HepG2 (cell line): ENCODE results near the gene UGT1A4. TPM values are rescaled to one million over a fixed set of nuclear protein-coding genes. Genes with fewer than 3 reads are reported as not detected.
A peak's percentile ranks its signal among the peaks of the same experiment; 100 is the strongest.

ENCODE experiments used
- ATAC-seq: fragments of 200-7000 bp; cut with Tn5 transposase; 3 replicates; pipeline ENCODE4 v1.9.1; 2020; ENCODE audit warnings: mild to moderate bottlenecking, moderate library complexity
- BruUV-seq: library from RNA; stranded (reverse); fragments of 400-500 nt; replicated peaks from 2 replicates; lab custom pipeline; 2021; lab: Mats Ljungman, UMichigan
- CTCF ChIA-PET: fragments of 300-600 bp; formaldehyde crosslinking; extraction: SDS; loops from one replicate; lab custom pipeline; 2021; ENCODE audit warnings: low total read pairs, inconsistent platforms, low intra/inter-chr PET ratio; lab: Yijun Ruan, JAX
- POLR2A ChIA-PET: fragments of 350-600 bp; sonication (Branson Sonifier 250); formaldehyde crosslinking; loops from one replicate; lab custom pipeline; 2020; ENCODE audit warnings: antibody characterized with exemption, inconsistent platforms; lab: Yijun Ruan, JAX
- DNase-seq: peaks from one replicate; pipeline ENCODE4 v3.0.0-alpha.2; 2015; ENCODE audit warnings: low spot score
- FAIRE-seq: peaks from 3 replicates; lab custom pipeline; 2011; peaks lifted over from hg19 to GRCh38; lab: Jason Lieb, UNC
- H2AFZ ChIP-seq: one replicate; pipeline ENCODE4 v1.6.1; 2011; ENCODE audit warnings: low read length, inconsistent platforms
- H3K27ac ChIP-seq: fragments of 300-600 bp; 3 replicates; pipeline ENCODE4 v1.8.0; 2011; ENCODE audit warnings: mixed run types, mild to moderate bottlenecking, mixed read lengths, low read length, inconsistent platforms; ENCODE audit not compliant: insufficient read depth; ENCODE audit errors: extremely low read length
- H3K27me3 ChIP-seq, 2 experiments: fragments of 200-600 bp in 1 of 2; 2 replicates in 1 of 2; 3 replicates in 1 of 2; pipeline versions ENCODE4 v1.6.0 to v1.8.0; 2011; ENCODE audit warnings: low read length in 2 of 2, mild to moderate bottlenecking in 2 of 2, moderate library complexity in 2 of 2, inconsistent platforms in 1 of 2; ENCODE audit not compliant: insufficient read depth in 2 of 2, control insufficient read depth in 1 of 2
- H3K36me3 ChIP-seq, 2 experiments: fragments of 200-600 bp in 1 of 2; replicated peaks in 1 of 2; 2 replicates in 1 of 2; 3 replicates in 1 of 2; pipeline versions ENCODE4 v1.5.1 to v1.8.0; 2011; ENCODE audit warnings: low read length in 2 of 2, inconsistent platforms in 1 of 2; ENCODE audit not compliant: insufficient read depth in 2 of 2, control insufficient read depth in 1 of 2
- H3K4me1 ChIP-seq: 2 replicates; pipeline ENCODE4 v1.5.1; 2012; ENCODE audit warnings: low read length, inconsistent platforms; ENCODE audit not compliant: insufficient read depth
- H3K4me2 ChIP-seq: 2 replicates; pipeline ENCODE4 v1.6.0; 2011; ENCODE audit warnings: low read depth, low read length, inconsistent platforms
- H3K4me3 ChIP-seq, 3 experiments: fragments of 200-600 bp in 1 of 3; sonication (generic), shearing (Covaris generic) in 1 of 3; replicated peaks in 1 of 3; 2 replicates each; pipeline ENCODE4 v1.5.1; 2011 to 2016; ENCODE audit warnings: low read length in 3 of 3, inconsistent platforms in 2 of 3, low read depth in 2 of 3, mild to moderate bottlenecking in 2 of 3, control low read depth in 1 of 3, mixed read lengths in 1 of 3; ENCODE audit not compliant: insufficient read depth in 1 of 3
- H3K79me2 ChIP-seq: one replicate; pipeline ENCODE4 v1.6.1; 2011; ENCODE audit warnings: low read length, inconsistent platforms; ENCODE audit not compliant: insufficient read depth
- H3K9ac ChIP-seq: 2 replicates; pipeline ENCODE4 v1.6.0; 2011; ENCODE audit warnings: mild to moderate bottlenecking, low read depth, low read length, inconsistent platforms; ENCODE audit not compliant: insufficient read depth
- H3K9me3 ChIP-seq: 2 replicates; pipeline ENCODE4 v1.5.1; 2012; ENCODE audit warnings: mild to moderate bottlenecking, low read length
- H4K20me1 ChIP-seq: 2 replicates; pipeline ENCODE4 v1.6.0; 2011; ENCODE audit warnings: inconsistent platforms, mild to moderate bottlenecking, low read length, moderate library complexity; ENCODE audit not compliant: insufficient read depth
- ADNP ChIP-seq: sonication (generic); formaldehyde crosslinking; IDR thresholded peaks from 2 replicates; pipeline ENCODE4 v1.4.0; 2020; ENCODE audit warnings: missing genetic modification reagents
- ASH2L ChIP-seq: fragments of 300-600, 200-600 bp; sonication (generic); IDR thresholded peaks from 2 replicates; pipeline ENCODE4 v1.7.0; 2017; ENCODE audit warnings: low read depth, mild to moderate bottlenecking, moderate library complexity, mixed read lengths, low read length; ENCODE audit not compliant: insufficient read length
- DPF2 ChIP-seq: sonication (generic); formaldehyde crosslinking; IDR thresholded peaks from 2 replicates; pipeline ENCODE4 v1.4.0; 2020; ENCODE audit warnings: mild to moderate bottlenecking, low read depth, missing genetic modification reagents, borderline replicate concordance
- ESRRA ChIP-seq: sonication (generic); formaldehyde crosslinking; IDR thresholded peaks from 2 replicates; pipeline ENCODE4 v1.5.1; 2020; ENCODE audit warnings: mild to moderate bottlenecking, low read depth, missing genetic modification reagents
- ETV6 ChIP-seq: sonication (generic); formaldehyde crosslinking; conservative IDR thresholded peaks from 2 replicates; pipeline ENCODE4 v1.4.0; 2020; ENCODE audit warnings: missing genetic modification reagents
- GPN1 ChIP-seq: sonication (generic); formaldehyde crosslinking; IDR thresholded peaks from 2 replicates; pipeline ENCODE4 v1.5.1; 2020; ENCODE audit warnings: missing genetic modification reagents, borderline replicate concordance
- HIVEP1 ChIP-seq: sonication (generic); formaldehyde crosslinking; IDR thresholded peaks from 2 replicates; pipeline ENCODE4 v1.4.0; 2020; ENCODE audit warnings: mild to moderate bottlenecking, missing genetic modification reagents
- HMGA1 ChIP-seq: sonication (generic); formaldehyde crosslinking; conservative IDR thresholded peaks from 2 replicates; pipeline ENCODE4 v1.4.0; 2020; ENCODE audit warnings: missing genetic modification reagents
- IKZF5 ChIP-seq: IDR thresholded peaks from 2 replicates; pipeline ENCODE4 v1.6.1; 2018; ENCODE audit warnings: missing genetic modification reagents, mild to moderate bottlenecking, missing compliant biosample characterization
- KLF13 ChIP-seq: sonication (generic); formaldehyde crosslinking; IDR thresholded peaks from 2 replicates; pipeline ENCODE4 v1.4.0; 2020; ENCODE audit warnings: mild to moderate bottlenecking, missing genetic modification reagents
- KLF15 ChIP-seq: sonication (generic); formaldehyde crosslinking; IDR thresholded peaks from 2 replicates; pipeline ENCODE4 v1.8.1; 2023; ENCODE audit warnings: borderline replicate concordance, mild to moderate bottlenecking, inconsistent platforms, missing genetic modification reagents, mixed read lengths
- NR2F1 ChIP-seq, 2 experiments: fragments of 450-650 bp in 1 of 2; formaldehyde crosslinking in 1 of 2; IDR thresholded peaks; 2 replicates each; pipeline versions ENCODE4 v1.5.0 to v1.6.1; 2016 to 2020; ENCODE audit warnings: mild to moderate bottlenecking in 1 of 2, missing compliant biosample characterization in 1 of 2, missing genetic modification reagents in 1 of 2, moderate library complexity in 1 of 2
- RXRB ChIP-seq: IDR thresholded peaks from 2 replicates; pipeline ENCODE4 v1.6.1; 2016; ENCODE audit warnings: borderline replicate concordance, missing genetic modification reagents, missing compliant biosample characterization
- SATB2 ChIP-seq: sonication (generic); formaldehyde crosslinking; IDR thresholded peaks from 2 replicates; pipeline ENCODE4 v1.5.0; 2020; ENCODE audit warnings: missing genetic modification reagents
- SMAD9 ChIP-seq: sonication (generic); formaldehyde crosslinking; IDR thresholded peaks from 2 replicates; pipeline ENCODE4 v1.5.1; 2020; ENCODE audit warnings: mild to moderate bottlenecking, missing genetic modification reagents
- SRY ChIP-seq: sonication (generic); formaldehyde crosslinking; IDR thresholded peaks from 2 replicates; pipeline ENCODE4 v1.8.0; 2022; ENCODE audit warnings: mild to moderate bottlenecking, missing genetic modification reagents
- U2AF1 ChIP-seq: fragments of 200-400 bp; formaldehyde crosslinking; optimal IDR thresholded peaks from 2 replicates; pipeline ENCODE3; 2017; ENCODE audit warnings: mild to moderate bottlenecking, low read depth, low read length
- ZNF136 ChIP-seq: sonication (generic); formaldehyde crosslinking; IDR thresholded peaks from 2 replicates; pipeline ENCODE4 v1.8.1; 2022; ENCODE audit warnings: low read depth, mild to moderate bottlenecking, moderate library complexity, missing genetic modification reagents
- ZNF292 ChIP-seq: sonication (generic); formaldehyde crosslinking; IDR thresholded peaks from 2 replicates; pipeline ENCODE4 v1.8.1; 2022; ENCODE audit warnings: mild to moderate bottlenecking, low read depth, missing genetic modification reagents, borderline replicate concordance
- ZNF704 ChIP-seq: sonication (generic); formaldehyde crosslinking; IDR thresholded peaks from 2 replicates; pipeline ENCODE4 v1.8.1; 2023; ENCODE audit warnings: mild to moderate bottlenecking, inconsistent platforms, moderate library complexity, missing genetic modification reagents, borderline replicate concordance
- ZNF772 ChIP-seq: sonication (generic); formaldehyde crosslinking; IDR thresholded peaks from 2 replicates; pipeline ENCODE4 v1.5.0; 2020; ENCODE audit warnings: mild to moderate bottlenecking, missing genetic modification reagents
- ZNF878 ChIP-seq: sonication (generic); formaldehyde crosslinking; IDR thresholded peaks from 2 replicates; pipeline ENCODE4 v1.8.1; 2023; ENCODE audit warnings: mild to moderate bottlenecking, missing genetic modification reagents, moderate library complexity
- ZNF883 ChIP-seq: sonication (generic); formaldehyde crosslinking; IDR thresholded peaks from 2 replicates; pipeline ENCODE4 v1.5.1; 2020; ENCODE audit warnings: mild to moderate bottlenecking, missing genetic modification reagents; ENCODE audit errors: not compliant biosample characterization
- WGBS: methylation state at CpG from one replicate; pipeline ENCODE4 v1.1.6; 2017; ENCODE audit warnings: low lambda C conversion rate; 5-methylcytosine and 5-hydroxymethylcytosine counted together
- in situ Hi-C: cut with HindIII; loops from 2 replicates; pipeline ENCODE4 v1.10.0; 2017; ENCODE audit warnings: low pct_unique_long_range_greater_than_20kb; ENCODE audit not compliant: extremely low pct_ligation_motif_present
- intact Hi-C: fragments of 100-400 bp; cut with micrococcal nuclease; formaldehyde crosslinking; loops from one replicate; pipeline ENCODE4 v1.10.0; 2022; ENCODE audit not compliant: unreplicated experiment
- polyA plus RNA-seq, 8 experiments: library from polyadenylated mRNA; depleted of rRNA in 3 of 8; stranded (reverse) in 7 of 8; unstranded in 1 of 8; fragments of >200 nt; fragmentation: Illumina TruSeq in 4 of 8; extraction: Trizol in 4 of 8; gene quantifications; 2 replicates each; pipeline versions ENCODE4 v1.2.1 to v1.2.3, GENCODE V29; 2011 to 2016; ENCODE audit warnings: low read depth in 4 of 8, missing spikeins in 1 of 8, mixed read lengths in 1 of 8; ENCODE audit not compliant: insufficient read depth in 1 of 8
- total RNA-seq, 5 experiments: library from RNA; depleted of rRNA; stranded (reverse); fragments of >200 nt; fragmentation: Illumina TruSeq; extraction: Trizol; gene quantifications; 2 replicates each; pipeline ENCODE4 v1.2.3, GENCODE V29; 2016; ENCODE audit warnings: low read depth in 1 of 5

UGT1A4 gene
- total and polyA plus RNA-seq, 2 of the 13 experiments (the other 11 are each of a cell fraction or from before 2014, with no cell fraction given) = not detected

GRCh38 chr2:233745073-233745755 is 26.7 kb downstream of the UGT1A4 start:
- no TSS peak for BruUV-seq
- ATAC-seq = peak; percentile 94
- Histone ChIP-seq H3K27me3 (peaks cover 1 to 63% of the 10 kb centered on the region in 2 experiments; a peak in 4 of 5 replicates), H3K9me3 (peaks cover 9% of the 10 kb centered on the region), H2AFZ (no peak overlapping the region), H3K79me2 (no peaks in the 10 kb centered on the region), H4K20me1 (no peaks in the 10 kb centered on the region), H3K36me3 (no peaks in the 10 kb centered on the region), H3K27ac (peak overlapping the region; percentile 61), H3K4me1 (peaks cover 27% of the 10 kb centered on the region), H3K4me2 (peak overlapping the region; percentile 54), H3K4me3 (no peak overlapping the region; a peak in 1 of 6 replicates), H3K9ac (no peak overlapping the region)
- ChIA-PET CTCF (no interaction called here), POLR2A (interaction anchor here (0.6 to 1.6 kb wide), 3 partner anchors 8 to 87 kb away, joined by 4 to 9 read pairs (median 6); no protein-coding TSS in a partner anchor)
- intact Hi-C loops (no loop called here), in situ Hi-C loops (no loop called here)
- FAIRE-seq = peak; percentile 76
- 0% methylated on average over 5 of the region's 5 CpGs for WGBS
- DNase-seq = peak; percentile 98
- TF ChIP-seq ZNF136 = no peak; the same call in 1 of the 2 replicates
- TF ChIP-seq DPF2 = peak; percentile 88; the same call in 1 of the 2 replicates
- no peak for TF ChIP-seq SMAD9
- TF ChIP-seq U2AF1 = no peak
- no peak for TF ChIP-seq ETV6 (CRISPR knock-in tag)
- TF ChIP-seq GPN1 (CRISPR knock-in tag) = no peak
- TF ChIP-seq ZNF772 (CRISPR knock-in tag) = peak; percentile 89
- no peak for TF ChIP-seq ZNF883 (CRISPR knock-in tag)
- no peak for TF ChIP-seq SRY (CRISPR knock-in tag)
- peak; percentile 89 for TF ChIP-seq IKZF5
- TF ChIP-seq NR2F1 (CRISPR knock-in tag; IDR thresholded peaks at IDR 0.05) = peak; percentile 97 to 99
- peak; percentile 88 for TF ChIP-seq ESRRA (CRISPR knock-in tag)
- peak; percentile 61; the same call in 1 of the 2 replicates for TF ChIP-seq ZNF292 (CRISPR knock-in tag)
- no peak; the same call in 1 of the 2 replicates for TF ChIP-seq ZNF704
- peak; percentile 99 for TF ChIP-seq RXRB
- no peak for TF ChIP-seq KLF15 (CRISPR knock-in tag)
- no peak for TF ChIP-seq ADNP (CRISPR knock-in tag)
- TF ChIP-seq HIVEP1 (CRISPR knock-in tag) = no peak; the same call in 1 of the 2 replicates
- TF ChIP-seq KLF13 = no peak
- TF ChIP-seq SATB2 (CRISPR knock-in tag) = peak; percentile 83; the same call in 1 of the 2 replicates
- no peak for TF ChIP-seq HMGA1 (CRISPR knock-in tag)
- peak; percentile 83; the same call in 1 of the 2 replicates for TF ChIP-seq ZNF878 (CRISPR knock-in tag)
- TF ChIP-seq ASH2L = peak; percentile 74
